ENCODE results near the gene CHRNA9. TPM values are rescaled to one million over a fixed set of nuclear protein-coding genes. Genes with fewer than 3 reads are reported as not detected.

Gene CHRNA9
- total and polyA plus RNA-seq, 2 of the 4 experiments (the other 2 are of a cell fraction): not detected

- H2AFZ ChIP-seq (replicated peaks; ENCODE audit: low read length, poor library complexity): no peak overlapping the region
- in situ Hi-C loops (cut with MboI; ENCODE audit: low sequenced_read_pairs) (no loop called here), intact Hi-C loops (cut with micrococcal nuclease) (loop anchor here (5.0 kb wide), 1 partner anchor 387 kb away; no protein-coding TSS in a partner anchor), dilution Hi-C loops (cut with HindIII; ENCODE audit: low sequenced_read_pairs, unreplicated experiment) (no loop called here)
- ChIA-PET POLR2A (ENCODE audit: unreplicated experiment) (no interaction called here), CTCF (no interaction called here)
- no peaks in the 10 kb centered on the region for H3K36me3 ChIP-seq (ENCODE audit: control insufficient read depth, insufficient read depth, low read length)
- no peak overlapping the region for H2BK120ac ChIP-seq (ENCODE audit: low read depth, low read length)
- no peaks in the 10 kb centered on the region for H3K79me1 ChIP-seq (ENCODE audit: low read depth in 1 of 2, low read length in 2 of 2)
- H3K4me1 ChIP-seq (ENCODE audit: control insufficient read depth, insufficient read depth, low read length): peaks cover 6% of the 10 kb centered on the region; the same call in 1 of the 2 replicates
- H3K23ac ChIP-seq (ENCODE audit: low read depth, low read length): no peak overlapping the region
- H2AK5ac ChIP-seq (ENCODE audit: low read depth, low read length): no peak overlapping the region
- no peak overlapping the region for H2BK20ac ChIP-seq (ENCODE audit: low read depth, low read length)
- H3K27me3 ChIP-seq (ENCODE audit: control insufficient read depth, insufficient read depth, low read length): peaks cover 4% of the 10 kb centered on the region; the same call in 1 of the 2 replicates
- no peak overlapping the region for H4K8ac ChIP-seq (ENCODE audit: low read depth in 2 of 2, low read length in 2 of 2)
- H3K4me2 ChIP-seq (ENCODE audit: low read depth, low read length): no peak overlapping the region
- BruUV-seq (replicated peaks): no TSS peak
- H3K4ac ChIP-seq (ENCODE audit: low read depth, low read length): no peak overlapping the region
- no peak overlapping the region for H4K5ac ChIP-seq (ENCODE audit: low read depth, low read length)
- H2AK9ac ChIP-seq (replicated peaks; ENCODE audit: low read depth, low read length, poor library complexity): no peak overlapping the region
- no peak overlapping the region for H3K9ac ChIP-seq (ENCODE audit: low read depth, low read length)
- ATAC-seq (ENCODE audit: low read depth): no peak
- H4K20me1 ChIP-seq (ENCODE audit: insufficient read depth, low read length): no peaks in the 10 kb centered on the region
- DNase-seq: no peak
- H4K91ac ChIP-seq (ENCODE audit: insufficient read depth, low read depth, low read length): no peak overlapping the region
- no peak overlapping the region for H2BK15ac ChIP-seq (ENCODE audit: low read depth, low read length)
- no CpG with 5 or more reads among the region's 7 CpGs for WGBS, 2 experiments (ENCODE audit: extremely low coverage in 2 of 2, insufficient read length in 1 of 2)
- H3K18ac ChIP-seq (ENCODE audit: low read depth, low read length): no peak overlapping the region
- H3K9me3 ChIP-seq (ENCODE audit: control insufficient read depth, insufficient read depth, low read length): no peaks in the 10 kb centered on the region
- H3K56ac ChIP-seq (ENCODE audit: extremely low read depth, insufficient read depth, low read length): no peak overlapping the region
- no peak overlapping the region for H2BK5ac ChIP-seq (ENCODE audit: low read depth, low read length, poor library complexity, severe bottlenecking)
- TF ChIP-seq MAZ (IDR thresholded peaks at IDR 0.05; ENCODE audit: borderline replicate concordance, low read depth, low read length) (no peak), RCOR1 (IDR thresholded peaks at IDR 0.05; ENCODE audit: insufficient replicate concordance, low read length) (no peak), POLR2A (IDR thresholded peaks at IDR 0.05; ENCODE audit: low read depth, low read length) (no peak)
- H3K4me3 ChIP-seq (ENCODE audit: insufficient read depth, low read depth, low read length): no peak overlapping the region
- no peak overlapping the region for H3K27ac ChIP-seq (ENCODE audit: insufficient read depth, low read length)
- H3K9me1 ChIP-seq (ENCODE audit: insufficient read depth, low read length): peaks cover 5% of the 10 kb centered on the region
- no peak overlapping the region for H3K14ac ChIP-seq (replicated peaks; ENCODE audit: low read depth, low read length)
Observed at GRCh38 chr4:40329805-40330204, 5.3 kb upstream of the CHRNA9 start.

Measured in IMR-90 (cell line).